ENCODE data around the gene AFM. TPM values are rescaled to one million over a fixed set of nuclear protein-coding genes. Genes with fewer than 3 reads are reported as not detected.

AFM gene
- total RNA-seq (70.0 and 78.4 TPM in 2 replicates), polyA plus RNA-seq (34.8 and 52.7 TPM in 2 replicates)

DNA sequence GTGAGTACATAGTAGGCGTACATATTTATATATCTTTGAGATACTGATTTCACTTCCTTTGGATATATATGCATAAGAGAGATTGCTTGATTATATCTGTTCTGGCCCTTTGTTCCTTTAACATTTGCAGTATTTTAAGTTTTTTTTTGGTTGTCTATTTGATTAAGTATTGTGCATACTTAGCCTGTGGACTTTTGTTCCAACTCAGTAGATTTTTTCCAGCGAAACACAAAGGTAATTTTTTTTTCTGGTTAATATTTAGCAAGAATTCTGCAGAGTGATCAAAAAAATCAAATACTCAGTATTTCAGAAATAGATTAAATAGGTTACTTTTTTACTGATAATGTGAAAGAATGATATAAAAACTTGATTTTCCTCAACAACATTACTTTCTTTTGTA is at the start of gene AFM:
TSS of gene AFM (plus strand) at position 388 of the 400 bp plus-strand sequence. CDS start 31 bp downstream, outside the sequence.
- 37% methylated on average over 2 of the region's 2 CpGs for WGBS (ENCODE audit: low lambda C conversion rate, missing lambda C conversion rate)
- Histone ChIP-seq H2AFZ (peak within 1 kb of the TSS; percentile 2), H3K27me3 (no peaks in the 10 kb centered on the region), H3K4me2 (peak within 1 kb of the TSS; percentile 51), H3K36me3 (replicated peaks; ENCODE audit: insufficient read depth, low read depth) (no peaks in the 10 kb centered on the region), H3K79me2 (no peaks in the 10 kb centered on the region), H3K27ac (peak within 1 kb of the TSS; percentile 8), H3K4me3 (peak within 1 kb of the TSS; percentile 6), H3K9me3 (ENCODE audit: low read depth) (no peaks in the 10 kb centered on the region), H4K20me1 (ENCODE audit: insufficient read depth, poor library complexity, severe bottlenecking) (no peaks in the 10 kb centered on the region), H3K9me2 (replicated peaks; ENCODE audit: insufficient read depth) (no peaks in the 10 kb centered on the region), H3K4me1 (ENCODE audit: insufficient read depth) (peaks cover 5% of the 10 kb centered on the region)
- DNase-seq (ENCODE audit: low spot score): no peak
- TF ChIP-seq EZH2phosphoT487 (IDR thresholded peaks at IDR 0.05; ENCODE audit: low read depth, severe bottlenecking, unreplicated experiment): no peak
- TF ChIP-seq, protein P1, sequence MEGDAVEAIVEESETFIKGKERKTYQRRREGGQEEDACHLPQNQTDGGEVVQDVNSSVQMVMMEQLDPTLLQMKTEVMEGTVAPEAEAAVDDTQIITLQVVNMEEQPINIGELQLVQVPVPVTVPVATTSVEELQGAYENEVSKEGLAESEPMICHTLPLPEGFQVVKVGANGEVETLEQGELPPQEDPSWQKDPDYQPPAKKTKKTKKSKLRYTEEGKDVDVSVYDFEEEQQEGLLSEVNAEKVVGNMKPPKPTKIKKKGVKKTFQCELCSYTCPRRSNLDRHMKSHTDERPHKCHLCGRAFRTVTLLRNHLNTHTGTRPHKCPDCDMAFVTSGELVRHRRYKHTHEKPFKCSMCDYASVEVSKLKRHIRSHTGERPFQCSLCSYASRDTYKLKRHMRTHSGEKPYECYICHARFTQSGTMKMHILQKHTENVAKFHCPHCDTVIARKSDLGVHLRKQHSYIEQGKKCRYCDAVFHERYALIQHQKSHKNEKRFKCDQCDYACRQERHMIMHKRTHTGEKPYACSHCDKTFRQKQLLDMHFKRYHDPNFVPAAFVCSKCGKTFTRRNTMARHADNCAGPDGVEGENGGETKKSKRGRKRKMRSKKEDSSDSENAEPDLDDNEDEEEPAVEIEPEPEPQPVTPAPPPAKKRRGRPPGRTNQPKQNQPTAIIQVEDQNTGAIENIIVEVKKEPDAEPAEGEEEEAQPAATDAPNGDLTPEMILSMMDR (IDR thresholded peaks at IDR 0.05; ENCODE audit: poor library complexity): no peak
- TF ChIP-seq EZH2 (IDR thresholded peaks at IDR 0.05; ENCODE audit: borderline replicate concordance): no peak

GRCh38 chr4:73431813-73432168 is 49.8 kb upstream of the AFM start:
- no peaks in the 10 kb centered on the region for H3K9me2 ChIP-seq (replicated peaks; ENCODE audit: insufficient read depth)
- H3K36me3 ChIP-seq (replicated peaks; ENCODE audit: insufficient read depth, low read depth): no peaks in the 10 kb centered on the region
- TF ChIP-seq EZH2phosphoT487 (IDR thresholded peaks at IDR 0.05; ENCODE audit: low read depth, severe bottlenecking, unreplicated experiment) (no peak), EZH2 (IDR thresholded peaks at IDR 0.05; ENCODE audit: borderline replicate concordance) (no peak)
- TF ChIP-seq, protein P1 (IDR thresholded peaks at IDR 0.05; ENCODE audit: poor library complexity): no peak
- no peak overlapping the region for H2AFZ ChIP-seq
- WGBS (ENCODE audit: low lambda C conversion rate, missing lambda C conversion rate): 39% methylated on average over 1 of the region's 1 CpG
- peak overlapping the region; percentile 55 for H3K27ac ChIP-seq
- peaks cover 18% of the 10 kb centered on the region for H3K4me1 ChIP-seq (ENCODE audit: insufficient read depth)
- H3K27me3 ChIP-seq: no peaks in the 10 kb centered on the region
- no peak for DNase-seq (ENCODE audit: low spot score)
- H3K9me3 ChIP-seq (ENCODE audit: low read depth): no peaks in the 10 kb centered on the region
- H3K4me3 ChIP-seq: no peak overlapping the region
- peak overlapping the region; percentile 57 for H3K4me2 ChIP-seq
- H4K20me1 ChIP-seq (ENCODE audit: insufficient read depth, poor library complexity, severe bottlenecking): no peaks in the 10 kb centered on the region
- H3K79me2 ChIP-seq: no peaks in the 10 kb centered on the region

DNA sequence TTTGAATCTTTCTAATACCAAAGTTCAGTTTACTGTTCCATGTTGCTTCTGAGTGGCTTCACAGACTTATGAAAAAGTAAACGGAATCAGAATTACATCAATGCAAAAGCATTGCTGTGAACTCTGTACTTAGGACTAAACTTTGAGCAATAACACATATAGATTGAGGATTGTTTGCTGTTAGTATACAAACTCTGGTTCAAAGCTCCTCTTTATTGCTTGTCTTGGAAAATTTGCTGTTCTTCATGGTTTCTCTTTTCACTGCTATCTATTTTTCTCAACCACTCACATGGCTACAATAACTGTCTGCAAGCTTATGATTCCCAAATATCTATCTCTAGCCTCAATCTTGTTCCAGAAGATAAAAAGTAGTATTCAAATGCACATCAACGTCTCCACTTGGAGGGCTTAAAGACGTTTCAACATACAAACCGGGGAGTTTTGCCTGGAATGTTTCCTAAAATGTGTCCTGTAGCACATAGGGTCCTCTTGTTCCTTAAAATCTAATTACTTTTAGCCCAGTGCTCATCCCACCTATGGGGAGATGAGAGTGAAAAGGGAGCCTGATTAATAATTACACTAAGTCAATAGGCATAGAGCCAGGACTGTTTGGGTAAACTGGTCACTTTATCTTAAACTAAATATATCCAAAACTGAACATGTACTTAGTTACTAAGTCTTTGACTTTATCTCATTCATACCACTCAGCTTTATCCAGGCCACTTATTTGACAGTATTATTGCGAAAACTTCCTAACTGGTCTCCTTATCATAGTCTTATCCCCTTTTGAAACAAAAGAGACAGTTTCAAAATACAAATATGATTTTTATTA is 49.2 kb upstream of the AFM start:
- peaks cover 3% of the 10 kb centered on the region for H3K79me2 ChIP-seq
- H3K36me3 ChIP-seq (replicated peaks; ENCODE audit: insufficient read depth, low read depth): no peaks in the 10 kb centered on the region
- peak overlapping the region; percentile 57 for H3K4me2 ChIP-seq
- H3K9me2 ChIP-seq (replicated peaks; ENCODE audit: insufficient read depth): no peaks in the 10 kb centered on the region
- no peaks in the 10 kb centered on the region for H4K20me1 ChIP-seq (ENCODE audit: insufficient read depth, poor library complexity, severe bottlenecking)
- no peaks in the 10 kb centered on the region for H3K9me3 ChIP-seq (ENCODE audit: low read depth)
- H2AFZ ChIP-seq: no peak overlapping the region
- 35% methylated on average over 5 of the region's 5 CpGs for WGBS (ENCODE audit: low lambda C conversion rate, missing lambda C conversion rate)
- DNase-seq (ENCODE audit: low spot score): peak; percentile 28
- TF ChIP-seq EZH2phosphoT487 (IDR thresholded peaks at IDR 0.05; ENCODE audit: low read depth, severe bottlenecking, unreplicated experiment): no peak
- TF ChIP-seq, protein P1 (IDR thresholded peaks at IDR 0.05; ENCODE audit: poor library complexity): no peak
- no peak for TF ChIP-seq EZH2 (IDR thresholded peaks at IDR 0.05; ENCODE audit: borderline replicate concordance)
- H3K4me1 ChIP-seq (ENCODE audit: insufficient read depth): peaks cover 18% of the 10 kb centered on the region
- H3K4me3 ChIP-seq: no peak overlapping the region
- H3K27me3 ChIP-seq: no peaks in the 10 kb centered on the region
- H3K27ac ChIP-seq: peak overlapping the region; percentile 57
